Measurements from ENCODE around the gene MSRB3.
"Not testable (repeated sequence)": the region's sequence is repeated elsewhere in the genome, so short reads cannot be mapped to it uniquely, and the experiment has no call there.

Gene MSRB3

DNA sequence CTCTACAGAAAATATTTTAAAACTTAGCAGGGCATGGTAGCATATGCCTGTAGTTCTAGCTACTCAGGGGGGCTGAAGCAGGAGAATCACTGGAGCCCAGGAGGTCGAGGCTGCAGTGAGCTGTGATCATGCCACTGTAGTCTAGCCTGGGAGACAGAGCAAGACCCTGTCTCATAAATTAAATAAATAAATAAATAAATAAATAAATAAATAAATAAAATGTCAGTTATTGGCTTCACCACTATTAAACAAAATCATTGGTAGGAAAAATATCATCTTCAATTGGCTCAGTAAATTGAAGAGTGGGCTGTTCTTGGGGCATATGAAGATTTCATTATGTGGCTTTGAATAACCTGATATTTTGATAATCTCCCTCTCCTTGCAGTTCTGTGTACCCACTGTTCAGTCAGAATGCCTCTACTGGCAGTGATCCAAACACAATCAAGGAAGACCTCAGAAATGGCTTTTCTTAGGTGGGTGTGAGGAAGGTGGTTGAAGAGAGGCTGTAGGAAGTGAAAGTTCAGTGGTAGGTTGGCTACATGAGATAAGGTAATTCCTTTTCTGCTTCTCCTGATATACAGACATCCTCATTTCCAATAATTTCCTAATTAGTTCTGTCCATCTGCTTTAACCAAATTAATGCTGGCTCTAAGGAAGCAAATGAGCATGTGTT is 175.8 kb downstream of the MSRB3 start:
- DNase-seq (ENCODE audit: low read depth, low spot score): no peak

DNA sequence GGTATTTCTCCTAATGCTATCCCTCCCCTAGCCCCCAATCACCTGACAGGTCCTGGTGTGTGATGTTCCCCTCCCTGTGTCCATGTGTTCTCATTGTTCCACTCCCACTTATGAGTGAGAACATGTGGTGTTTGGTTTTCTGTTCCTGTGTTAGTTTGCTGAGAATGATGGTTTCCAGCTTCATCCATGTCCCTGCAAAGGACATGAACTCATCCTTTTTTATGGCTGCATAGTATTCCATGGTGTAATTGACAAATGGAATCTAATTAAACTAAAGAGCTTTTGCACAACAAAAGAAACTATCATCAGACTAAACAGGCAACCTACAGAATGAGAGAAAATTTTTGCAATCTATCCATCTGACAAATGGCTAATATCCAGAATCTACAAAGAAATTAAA is 178.9 kb downstream of the MSRB3 start:
- DNase-seq (ENCODE audit: low read depth, low spot score): not testable (repeated sequence)

DNA sequence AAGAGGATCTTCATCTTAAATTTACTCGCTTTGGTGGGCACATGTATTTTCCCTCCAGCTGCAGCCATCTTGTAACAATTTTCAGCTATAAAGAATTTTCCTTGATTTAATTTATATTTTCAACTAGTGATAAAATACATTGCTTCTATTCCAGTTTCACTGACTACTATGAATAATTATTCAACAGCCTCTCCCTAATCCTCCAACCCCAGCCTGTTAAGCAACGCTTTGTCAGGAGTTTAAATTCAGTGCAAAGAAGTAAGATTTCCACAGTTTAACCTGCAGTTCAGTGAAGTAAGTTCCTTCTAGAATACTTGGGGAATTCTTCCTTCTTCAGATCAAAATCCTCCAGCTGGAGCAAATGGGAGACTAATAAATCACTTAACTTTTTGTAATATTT is 180.2 kb downstream of the MSRB3 start:
- no peak for DNase-seq (ENCODE audit: low read depth, low spot score)

DNA sequence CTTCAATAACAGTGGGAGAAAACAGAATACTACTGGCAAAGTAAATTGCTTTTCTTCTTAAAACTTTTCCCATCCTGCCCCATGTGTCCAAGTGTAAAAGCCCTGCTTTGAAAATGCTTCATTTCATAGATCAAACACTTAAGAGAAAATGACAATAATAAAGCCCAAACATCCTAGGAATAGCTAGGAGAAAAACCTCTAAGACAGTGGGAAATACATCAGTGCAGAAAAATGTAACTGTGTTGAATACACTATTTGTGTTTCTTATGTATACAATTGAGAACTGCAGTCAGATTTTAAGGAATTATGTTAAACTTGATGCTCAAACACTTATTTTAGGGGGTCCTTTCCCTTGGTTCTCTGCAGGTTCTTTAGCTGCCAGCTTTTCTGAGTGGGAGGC is 181.1 kb downstream of the MSRB3 start:
- DNase-seq (ENCODE audit: low read depth, low spot score): no peak

DNA sequence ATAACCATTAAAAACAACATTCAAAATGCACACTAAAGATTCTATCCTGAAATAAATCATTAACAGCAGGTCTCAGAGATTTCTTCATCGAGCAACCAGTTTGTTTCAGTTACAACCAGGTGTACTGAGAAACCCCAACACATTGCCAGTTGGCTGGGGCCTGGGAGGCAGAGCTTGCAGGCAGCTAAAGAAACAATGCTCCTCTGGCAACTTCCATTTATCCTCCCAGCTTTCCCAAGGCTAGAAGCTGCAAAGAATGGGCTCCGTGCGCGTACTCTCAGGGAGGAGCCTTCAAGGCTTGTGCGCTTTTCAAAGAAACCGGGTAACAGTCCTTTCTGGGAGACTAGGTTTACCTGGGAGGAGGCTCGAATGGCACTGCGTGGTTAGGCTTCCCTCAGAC is 181.6 kb downstream of the MSRB3 start:
- DNase-seq (ENCODE audit: low read depth, low spot score): peak; percentile 15

DNA sequence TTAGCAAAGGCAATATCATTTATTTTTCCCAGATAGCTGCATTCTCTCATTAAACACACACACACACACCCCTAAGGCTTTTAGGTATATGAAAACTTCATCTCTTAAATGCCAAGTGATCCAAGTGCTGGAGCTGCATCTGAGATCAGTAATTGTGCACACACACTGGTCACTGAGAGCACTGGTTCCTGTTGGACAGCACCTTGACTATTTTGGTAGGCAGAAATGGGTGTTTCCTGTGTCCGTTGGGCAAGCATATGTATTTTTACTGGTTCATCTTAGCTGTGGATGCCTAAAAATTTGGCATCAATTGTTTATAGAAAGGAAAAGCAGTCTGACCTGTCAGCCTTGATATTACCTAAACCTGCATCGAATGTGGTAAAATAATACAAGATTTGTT is 182.5 kb downstream of the MSRB3 start:
- DNase-seq (ENCODE audit: low read depth, low spot score): no peak

DNA sequence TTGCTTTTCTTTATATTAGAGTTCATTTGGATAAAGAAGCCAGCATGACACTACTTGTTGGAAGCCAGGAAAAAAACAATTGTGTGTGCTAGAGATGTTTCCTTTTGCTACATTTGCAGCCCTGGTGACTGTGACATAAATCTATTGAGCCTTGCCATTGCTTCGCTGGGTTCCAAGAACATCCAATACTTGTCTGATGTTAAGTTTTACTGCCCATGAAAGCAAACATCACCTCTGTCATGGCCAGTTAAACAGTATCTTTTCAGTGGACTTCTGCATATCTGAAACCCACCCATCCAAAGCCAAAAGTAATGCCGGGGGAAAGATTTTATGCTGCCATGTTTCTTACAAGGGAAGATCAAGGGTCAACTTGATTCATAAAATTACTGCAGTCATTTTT is 184.0 kb downstream of the MSRB3 start:
- no peak for DNase-seq (ENCODE audit: low read depth, low spot score)

DNA sequence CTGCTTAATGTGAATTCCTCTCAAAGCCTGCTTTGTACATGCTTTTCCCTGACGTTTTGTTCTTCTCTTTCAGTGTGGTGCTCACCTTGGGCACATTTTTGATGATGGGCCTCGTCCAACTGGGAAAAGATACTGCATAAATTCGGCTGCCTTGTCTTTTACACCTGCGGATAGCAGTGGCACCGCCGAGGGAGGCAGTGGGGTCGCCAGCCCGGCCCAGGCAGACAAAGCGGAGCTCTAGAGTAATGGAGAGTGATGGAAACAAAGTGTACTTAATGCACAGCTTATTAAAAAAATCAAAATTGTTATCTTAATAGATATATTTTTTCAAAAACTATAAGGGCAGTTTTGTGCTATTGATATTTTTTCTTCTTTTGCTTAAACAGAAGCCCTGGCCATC is 184.6 kb downstream of the MSRB3 start:
- DNase-seq (ENCODE audit: low read depth, low spot score): no peak

DNA sequence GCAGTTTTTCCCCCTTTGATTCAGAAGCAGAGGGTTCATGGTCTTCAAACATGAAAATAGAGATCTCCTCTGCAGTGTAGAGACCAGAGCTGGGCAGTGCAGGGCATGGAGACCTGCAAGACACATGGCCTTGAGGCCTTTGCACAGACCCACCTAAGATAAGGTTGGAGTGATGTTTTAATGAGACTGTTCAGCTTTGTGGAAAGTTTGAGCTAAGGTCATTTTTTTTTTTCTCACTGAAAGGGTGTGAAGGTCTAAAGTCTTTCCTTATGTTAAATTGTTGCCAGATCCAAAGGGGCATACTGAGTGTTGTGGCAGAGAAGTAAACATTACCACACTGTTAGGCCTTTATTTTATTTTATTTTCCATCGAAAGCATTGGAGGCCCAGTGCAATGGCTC is 185.1 kb downstream of the MSRB3 start:
- DNase-seq (ENCODE audit: low read depth, low spot score): no peak

DNA sequence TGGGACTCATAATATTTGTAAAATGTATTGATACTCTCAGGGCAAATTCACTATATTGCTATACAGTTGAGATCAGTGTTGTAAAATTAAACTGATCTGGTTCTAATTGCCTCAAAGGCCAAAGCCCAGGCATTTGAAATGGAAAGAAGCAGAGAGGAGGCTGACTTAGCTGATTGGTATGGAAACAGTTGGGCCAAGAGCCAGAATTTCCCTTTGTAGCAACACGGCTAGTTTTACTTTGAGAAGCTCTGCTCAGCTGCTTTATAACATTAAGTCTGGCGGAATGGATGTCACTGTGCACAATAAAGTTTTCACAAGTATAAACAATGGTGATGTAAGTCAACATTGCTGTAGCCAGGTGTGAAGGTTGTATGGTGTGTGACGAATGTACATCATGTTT is 186.4 kb downstream of the MSRB3 start:
- DNase-seq (ENCODE audit: low read depth, low spot score): no peak

DNA sequence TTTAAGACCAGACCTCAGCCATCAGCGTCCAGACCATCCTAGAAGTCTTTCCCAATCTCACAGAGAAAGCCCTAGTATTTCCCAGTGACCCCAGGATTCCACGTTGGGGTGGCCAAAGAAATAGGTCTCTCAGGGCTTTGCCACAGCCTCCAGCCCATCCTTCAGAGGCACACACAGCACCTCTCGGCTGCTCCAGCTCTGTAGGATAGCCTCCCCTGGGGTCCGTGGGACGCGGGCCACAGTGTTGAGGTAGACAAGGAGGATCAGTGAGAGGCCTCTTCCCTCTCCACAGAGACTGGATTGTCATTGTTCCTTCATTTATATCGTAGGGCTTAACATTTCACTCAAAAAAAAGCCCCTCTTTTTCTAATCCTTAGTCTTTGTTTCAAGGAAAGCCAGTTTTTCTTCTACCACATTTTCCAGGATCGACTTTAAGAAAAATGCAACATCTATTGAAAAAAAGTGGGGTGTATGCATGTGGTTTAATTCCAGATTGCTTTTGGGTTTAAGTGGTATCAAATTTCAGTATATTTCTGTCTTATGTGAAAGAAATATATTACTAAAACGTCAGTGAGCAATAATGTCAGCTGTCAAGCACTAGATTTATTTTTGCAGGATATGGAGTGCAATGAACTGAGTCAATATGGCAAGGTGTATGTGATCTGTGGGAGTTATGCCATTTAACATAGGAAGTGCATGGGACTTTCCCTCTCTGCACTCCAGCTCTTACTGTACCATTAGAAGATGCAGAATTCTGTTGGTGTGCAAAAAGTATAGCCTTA is 187.5 kb downstream of the MSRB3 start:
- DNase-seq (ENCODE audit: low read depth, low spot score): no peak

DNA sequence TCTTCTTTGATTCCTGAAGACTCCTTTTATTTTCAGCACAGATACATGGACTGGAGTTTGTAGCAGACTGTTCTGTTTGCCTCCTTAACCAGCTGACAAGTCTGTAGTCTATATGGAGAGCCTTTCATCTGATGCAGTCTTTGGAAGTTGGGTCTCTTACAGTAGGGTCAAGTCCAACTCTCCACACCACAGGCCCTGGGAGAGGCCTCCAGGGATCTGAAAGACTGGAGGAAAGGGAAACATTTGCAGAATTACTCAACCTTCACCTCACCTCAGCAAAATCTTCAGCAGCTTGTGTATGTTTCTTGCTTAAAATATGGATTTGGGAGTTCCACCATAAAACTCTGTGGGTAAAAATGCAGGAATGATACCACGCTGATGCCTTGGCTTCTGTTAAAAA is 188.4 kb downstream of the MSRB3 start:
- DNase-seq (ENCODE audit: low read depth, low spot score): no peak

DNA sequence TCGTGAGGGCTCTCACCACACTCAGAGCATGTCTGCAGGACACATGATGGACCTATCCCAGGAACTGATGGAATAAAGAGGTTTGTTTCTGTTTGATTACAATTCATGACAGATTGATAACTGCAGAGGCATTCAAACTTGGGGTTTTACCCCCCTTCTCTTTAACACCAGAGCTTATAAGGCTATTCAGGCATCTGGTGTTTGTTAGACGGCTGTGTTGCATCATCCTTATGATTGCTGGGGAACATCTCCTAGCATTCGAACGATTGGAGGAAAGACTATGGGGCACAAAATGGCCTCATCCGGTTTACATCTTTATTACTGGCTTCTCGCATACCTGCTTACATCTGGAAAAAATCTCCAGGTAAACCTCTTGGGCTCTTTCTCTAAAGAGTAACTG is 191.8 kb downstream of the MSRB3 start:
- DNase-seq (ENCODE audit: low read depth, low spot score): no peak

DNA sequence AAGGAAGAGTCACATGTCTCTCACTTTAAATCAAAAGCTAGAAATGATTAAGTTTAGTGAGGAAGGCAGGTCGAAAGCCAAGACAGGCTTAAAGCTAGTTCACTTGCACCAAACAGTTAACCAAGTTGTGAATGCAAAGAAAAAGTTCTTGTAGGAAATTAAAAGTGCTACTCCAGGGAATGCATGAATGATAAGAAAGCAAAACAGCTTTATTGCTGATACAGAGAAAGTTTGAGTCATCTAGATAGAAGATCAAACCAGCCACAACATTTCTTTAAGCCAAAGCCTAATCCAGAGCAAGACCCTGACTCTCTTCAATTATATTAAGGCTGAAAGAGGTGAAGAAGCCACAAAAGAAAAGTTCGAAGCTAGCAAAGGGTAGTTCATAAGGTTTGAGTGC is 193.6 kb downstream of the MSRB3 start:
- DNase-seq (ENCODE audit: low read depth, low spot score): no peak

DNA sequence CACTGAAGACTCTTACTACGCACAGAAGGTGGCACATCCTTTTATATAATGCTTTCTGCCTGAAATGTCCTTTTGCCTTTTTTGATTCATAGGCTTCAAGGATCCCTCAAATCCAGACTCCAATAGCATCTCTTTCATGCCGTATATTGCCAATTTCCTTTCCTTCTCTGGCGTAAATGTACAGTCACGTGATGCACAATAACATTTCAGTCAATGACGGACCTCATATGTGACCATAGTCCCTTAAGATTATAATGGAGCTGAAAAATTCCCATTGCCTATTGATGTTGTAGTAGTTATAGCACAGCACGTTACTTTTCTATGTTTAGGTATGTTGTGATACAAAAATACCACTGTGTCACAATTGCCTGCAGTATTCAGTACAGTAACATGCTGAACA is 196.3 kb downstream of the MSRB3 start:
- no peak for DNase-seq (ENCODE audit: low read depth, low spot score)

DNA sequence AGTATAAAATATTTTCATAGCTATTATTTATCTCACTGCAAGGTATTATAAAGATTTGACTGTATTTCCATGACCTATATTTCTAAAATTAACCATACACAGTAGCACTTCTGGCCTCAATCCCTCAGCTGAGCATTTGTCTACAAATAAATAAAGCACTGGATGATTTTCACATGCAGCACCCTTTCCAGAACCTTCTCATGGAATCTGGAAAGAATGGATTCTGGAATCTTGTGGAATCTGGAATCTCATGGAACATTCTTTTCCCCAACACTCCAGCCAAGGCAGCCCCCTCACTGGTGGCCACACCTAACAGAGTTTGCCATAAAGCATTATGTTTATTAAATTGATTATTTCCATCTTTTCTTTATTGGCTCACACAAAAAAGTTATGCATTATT is 199.2 kb downstream of the MSRB3 start:
- DNase-seq (ENCODE audit: low read depth, low spot score): no peak

DNA sequence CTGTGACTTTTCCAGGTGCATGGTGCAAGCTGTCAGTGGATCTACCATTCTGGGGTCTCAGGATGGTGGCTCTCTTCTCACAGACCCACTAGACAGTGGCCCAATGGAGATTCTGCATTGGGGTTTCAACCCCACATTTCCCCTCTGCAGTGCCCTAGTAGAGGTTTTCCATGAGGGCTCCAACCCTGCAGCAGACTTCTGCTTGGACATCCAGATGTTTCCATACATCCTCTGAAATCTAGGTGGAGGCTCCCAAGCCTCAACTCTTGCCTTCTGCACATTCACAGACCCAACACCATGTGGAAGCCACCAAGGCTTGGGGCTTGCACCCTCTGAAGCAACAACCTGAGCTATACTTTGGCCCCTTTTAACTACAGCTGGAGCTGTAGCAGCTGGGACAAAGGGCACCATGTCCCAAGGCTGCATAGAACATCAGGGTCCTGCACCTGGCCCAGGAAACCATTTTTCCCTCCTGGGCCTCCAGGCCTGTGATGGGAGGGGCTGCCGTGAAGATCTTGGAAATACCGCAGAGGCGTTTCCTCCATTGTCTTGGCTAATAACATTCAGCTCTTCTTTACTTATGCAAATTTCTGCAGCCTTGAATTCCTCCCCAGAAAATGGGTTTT is 205.5 kb downstream of the MSRB3 start:
- DNase-seq (ENCODE audit: low read depth, low spot score): not testable (repeated sequence)

DNA sequence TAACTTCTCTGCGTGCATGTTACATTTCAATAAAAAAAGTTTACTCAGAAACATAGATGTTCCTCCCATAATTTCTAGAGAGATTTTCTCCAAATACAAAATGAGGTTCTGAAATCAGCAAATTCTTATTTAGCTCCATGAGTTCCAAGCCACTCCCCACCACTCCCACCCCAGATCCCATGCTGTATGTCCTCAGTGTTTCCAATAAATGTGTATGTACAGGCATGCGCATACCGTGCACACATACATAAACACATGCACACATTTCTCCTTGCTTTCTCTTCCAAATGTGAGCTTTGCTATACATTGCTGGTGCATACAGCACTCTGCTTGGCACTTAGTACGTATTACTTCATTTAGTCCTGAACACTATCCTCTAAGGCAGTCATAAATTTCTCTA is 209.7 kb downstream of the MSRB3 start:
- DNase-seq (ENCODE audit: low read depth, low spot score): no peak

DNA sequence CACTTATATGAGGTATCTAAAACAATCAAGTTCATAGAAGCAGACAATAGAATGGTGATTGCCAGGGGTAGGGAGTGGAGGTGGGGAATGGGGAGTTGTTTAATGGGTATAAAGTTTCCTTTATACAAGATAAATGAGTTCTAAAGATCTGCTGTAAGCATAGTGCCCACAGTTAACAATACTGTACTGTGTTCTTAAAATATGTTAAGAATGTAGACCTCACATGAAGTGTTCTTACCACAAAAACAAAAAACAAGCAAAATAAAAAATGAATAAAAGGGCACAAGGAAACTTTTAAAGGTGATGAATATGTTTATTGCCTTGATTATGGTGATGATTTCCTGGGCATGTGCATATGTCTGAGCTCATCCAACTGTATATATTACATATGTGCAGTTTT is 211.8 kb downstream of the MSRB3 start:
- DNase-seq (ENCODE audit: low read depth, low spot score): no peak

DNA sequence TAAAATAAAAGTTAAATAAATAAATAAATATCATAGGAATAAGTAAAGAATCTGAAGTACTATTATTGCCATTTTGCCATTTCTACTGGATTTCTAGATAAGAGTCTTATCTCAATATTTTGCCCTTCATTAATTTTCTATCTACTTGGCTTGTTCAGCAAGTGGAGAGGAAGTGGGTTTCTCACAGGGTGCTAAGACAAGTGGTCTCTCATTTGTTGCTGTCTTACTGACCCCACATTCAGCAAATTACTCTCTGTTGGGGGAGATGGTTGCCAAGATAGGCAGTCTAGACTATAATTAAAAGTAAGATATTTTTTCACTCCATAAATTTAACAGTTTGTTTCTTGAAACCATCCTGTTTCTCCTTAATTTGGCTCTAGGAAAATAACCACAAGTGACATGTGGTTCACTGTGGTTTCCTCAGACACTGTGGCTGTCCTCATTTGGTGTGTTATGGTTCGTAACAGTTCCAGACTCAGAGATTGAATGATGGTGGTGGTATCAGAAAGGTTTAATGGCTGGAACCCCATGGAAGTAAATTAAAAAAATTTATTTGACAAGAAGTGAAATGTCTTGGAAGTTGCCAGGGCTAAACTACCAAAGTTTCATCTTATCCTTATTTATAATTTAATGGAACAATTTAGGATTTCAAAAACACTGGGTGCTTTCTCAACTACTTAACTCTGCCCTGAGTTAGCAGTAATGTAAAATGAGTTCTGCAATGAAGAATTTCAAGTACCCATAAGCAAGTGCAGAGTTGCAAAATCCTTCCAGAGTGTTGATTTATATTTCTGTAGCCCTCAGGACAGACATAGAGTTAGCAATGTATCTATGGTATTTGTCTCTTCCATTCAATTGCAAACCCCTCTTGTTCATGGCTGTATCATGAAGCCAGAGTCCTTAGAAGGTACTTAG is 214.8 kb downstream of the MSRB3 start:
- DNase-seq (ENCODE audit: low read depth, low spot score): no peak

DNA sequence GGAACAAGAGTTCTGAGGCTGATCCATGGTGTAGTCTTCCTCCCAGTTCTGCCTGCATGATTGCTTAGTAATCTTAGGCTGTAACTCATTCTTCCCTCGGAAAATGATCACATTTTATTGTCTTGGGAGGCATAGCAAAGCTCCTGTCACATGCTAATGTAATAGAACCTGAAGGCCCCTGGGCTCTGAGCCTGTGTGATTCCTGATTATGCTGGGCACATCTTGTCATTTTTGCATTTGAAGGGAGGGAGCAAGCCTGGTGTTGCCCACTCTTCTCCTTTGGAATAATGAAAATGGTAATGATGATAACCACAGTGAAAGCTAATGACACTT is 215.4 kb downstream of the MSRB3 start:
- DNase-seq (ENCODE audit: low read depth, low spot score): no peak

DNA sequence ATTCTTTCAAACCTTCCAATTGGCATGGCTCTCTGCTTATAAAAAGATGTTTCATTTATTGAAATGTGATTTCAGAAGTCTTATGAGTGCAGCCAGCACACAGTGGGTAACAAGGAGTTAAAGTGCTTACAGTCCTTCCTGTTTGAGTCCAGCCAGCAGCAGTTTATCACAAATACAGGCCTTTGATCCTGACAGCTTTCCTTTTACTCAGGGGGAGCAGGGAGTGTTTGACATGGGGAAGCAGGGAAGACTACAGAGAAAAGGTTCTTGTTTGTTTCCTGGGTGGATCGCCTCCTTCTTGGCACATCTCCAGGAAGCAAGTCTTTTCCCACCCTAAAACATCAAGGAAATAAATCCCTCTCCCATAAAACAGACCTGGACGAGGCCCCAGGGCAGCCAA is 216.1 kb downstream of the MSRB3 start:
- peak; percentile 46 for DNase-seq (ENCODE audit: low read depth, low spot score)

Data from ELF-1 (cell line).